Fibroblast of lung (primary cell): ENCODE data around the gene TMEM132D.

Source experiments
- EZH2 ChIP-seq: IDR thresholded peaks from 2 replicates; pipeline ENCODE4 v1.5.1; 2012; ENCODE audit warnings: low read length, control low read depth, mild to moderate bottlenecking; ENCODE audit errors: missing control alignments
- TF ChIP-seq, protein P1 (sequence below), 2 donors: IDR thresholded peaks in 1 of 2; conservative IDR thresholded peaks in 1 of 2; 1 replicate in 1 of 2; 2 replicates in 1 of 2; pipeline ENCODE4 v1.5.1; 2011 to 2012; ENCODE audit warnings: low read length in 2 of 2, control low read depth in 1 of 2, inconsistent platforms in 1 of 2, low read depth in 1 of 2, mild to moderate bottlenecking in 1 of 2

DNA sequence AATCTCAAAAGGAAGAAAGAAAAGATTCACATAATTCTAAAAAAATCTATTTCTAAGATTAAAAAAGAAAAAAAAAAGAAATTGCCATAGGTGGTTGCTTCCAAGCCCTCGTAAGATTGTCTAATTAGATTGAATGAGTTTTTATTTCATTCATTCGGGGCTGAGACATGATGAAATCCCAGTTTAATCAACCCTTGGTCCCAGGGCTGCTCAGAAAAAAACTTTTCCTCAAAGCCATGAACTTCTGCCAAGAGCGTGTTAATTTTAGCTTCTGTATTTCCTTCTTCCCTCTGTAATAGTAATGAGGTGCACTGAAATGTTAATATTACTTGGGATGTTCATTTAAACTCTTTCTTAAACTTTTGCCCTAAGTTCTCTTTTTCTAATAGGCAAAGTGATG is 62.6 kb downstream of the TMEM132D start:
- TF ChIP-seq EZH2, result no peak
- TF ChIP-seq, protein P1, sequence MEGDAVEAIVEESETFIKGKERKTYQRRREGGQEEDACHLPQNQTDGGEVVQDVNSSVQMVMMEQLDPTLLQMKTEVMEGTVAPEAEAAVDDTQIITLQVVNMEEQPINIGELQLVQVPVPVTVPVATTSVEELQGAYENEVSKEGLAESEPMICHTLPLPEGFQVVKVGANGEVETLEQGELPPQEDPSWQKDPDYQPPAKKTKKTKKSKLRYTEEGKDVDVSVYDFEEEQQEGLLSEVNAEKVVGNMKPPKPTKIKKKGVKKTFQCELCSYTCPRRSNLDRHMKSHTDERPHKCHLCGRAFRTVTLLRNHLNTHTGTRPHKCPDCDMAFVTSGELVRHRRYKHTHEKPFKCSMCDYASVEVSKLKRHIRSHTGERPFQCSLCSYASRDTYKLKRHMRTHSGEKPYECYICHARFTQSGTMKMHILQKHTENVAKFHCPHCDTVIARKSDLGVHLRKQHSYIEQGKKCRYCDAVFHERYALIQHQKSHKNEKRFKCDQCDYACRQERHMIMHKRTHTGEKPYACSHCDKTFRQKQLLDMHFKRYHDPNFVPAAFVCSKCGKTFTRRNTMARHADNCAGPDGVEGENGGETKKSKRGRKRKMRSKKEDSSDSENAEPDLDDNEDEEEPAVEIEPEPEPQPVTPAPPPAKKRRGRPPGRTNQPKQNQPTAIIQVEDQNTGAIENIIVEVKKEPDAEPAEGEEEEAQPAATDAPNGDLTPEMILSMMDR (conservative IDR thresholded peaks at IDR 0.05 in 1 of 2, IDR thresholded peaks at IDR 0.05 in 1 of 2; ENCODE audit: low read depth in 1 of 2, low read length in 2 of 2), result no peak
